Esophagus muscularis mucosa (tissue), 4 donors: ENCODE data around the gene TAF11L14. TPM values are rescaled to one million over a fixed set of nuclear protein-coding genes. Genes with fewer than 3 reads are reported as not detected.

Source experiments
- DNase-seq: peaks from one replicate; pipeline ENCODE4 v3.0.0-alpha.2; 2017; ENCODE audit errors: extremely low spot score
- H3K27ac ChIP-seq, 4 donors: fragments of 200-600 bp; sonication (generic); replicated peaks in 1 of 4; 1 replicate in 3 of 4; 2 replicates in 1 of 4; pipeline ENCODE4 v1.5.1; 2016 to 2019; ENCODE audit warnings: mild to moderate bottlenecking in 1 of 4
- H3K27me3 ChIP-seq, 4 donors: fragments of 200-600 bp; sonication (generic); one replicate each; pipeline versions ENCODE4 v1.5.1 to v1.6.0; 2016 to 2019
- H3K36me3 ChIP-seq, 4 donors: fragments of 200-600 bp; sonication (generic); one replicate each; pipeline ENCODE4 v1.5.1; 2016 to 2019
- H3K4me1 ChIP-seq, 4 donors: fragments of 200-600 bp; sonication (generic); one replicate each; pipeline ENCODE4 v1.5.1; 2016 to 2019
- H3K4me3 ChIP-seq, 4 donors: fragments of 200-600 bp; sonication (generic); 1 replicate in 2 of 4; 2 replicates in 2 of 4; pipeline ENCODE4 v1.5.1; 2016 to 2019; ENCODE audit warnings: mild to moderate bottlenecking in 4 of 4, moderate library complexity in 1 of 4
- H3K9me3 ChIP-seq, 4 donors: fragments of 200-600 bp; sonication (generic); 1 replicate in 3 of 4; 2 replicates in 1 of 4; pipeline ENCODE4 v1.5.1; 2016 to 2019
- EP300 ChIP-seq: sonication (generic); formaldehyde crosslinking; IDR thresholded peaks from one replicate; pipeline ENCODE4 v1.6.1; 2017; ENCODE audit warnings: antibody characterized with exemption
- POLR2A ChIP-seq: fragments of 450-650 bp; IDR thresholded peaks from one replicate; pipeline ENCODE4 v1.6.1; 2017; ENCODE audit warnings: antibody characterized with exemption, moderate library complexity, mild to moderate bottlenecking, low read depth
- POLR2AphosphoS5 ChIP-seq, 2 donors: sonication (generic); formaldehyde crosslinking; IDR thresholded peaks; one replicate each; pipeline ENCODE4 v1.6.1; 2017; ENCODE audit warnings: antibody characterized with exemption in 2 of 2
- WGBS: methylation state at CpG from one replicate; pipeline ENCODE4 v1.1.5; 2018; 5-methylcytosine and 5-hydroxymethylcytosine counted together
- intact Hi-C: fragments of 100-400 bp; cut with DNase I; formaldehyde crosslinking; loops from one replicate; pipeline ENCODE4 v1.15.1; 2023
- total RNA-seq, 4 donors: library from RNA; depleted of rRNA; stranded (reverse); fragments of >200 nt; gene quantifications; one replicate each; pipeline versions ENCODE4 v1.1.0 to v1.2.1, GENCODE V29; 2016
- TF ChIP-seq, protein P1 (sequence below), 3 experiments: fragments of 200-600 bp in 2 of 3; fragments of 450-650 bp in 1 of 3; sonication (generic) in 2 of 3; IDR thresholded peaks; one replicate each; pipeline ENCODE4 v1.5.1; 2017 to 2019; ENCODE audit warnings: antibody characterized with exemption in 3 of 3, mild to moderate bottlenecking in 2 of 3, moderate library complexity in 1 of 3

The TAF11L14 gene
- total RNA-seq, 4 donors from 2014 or later: not detected

DNA sequence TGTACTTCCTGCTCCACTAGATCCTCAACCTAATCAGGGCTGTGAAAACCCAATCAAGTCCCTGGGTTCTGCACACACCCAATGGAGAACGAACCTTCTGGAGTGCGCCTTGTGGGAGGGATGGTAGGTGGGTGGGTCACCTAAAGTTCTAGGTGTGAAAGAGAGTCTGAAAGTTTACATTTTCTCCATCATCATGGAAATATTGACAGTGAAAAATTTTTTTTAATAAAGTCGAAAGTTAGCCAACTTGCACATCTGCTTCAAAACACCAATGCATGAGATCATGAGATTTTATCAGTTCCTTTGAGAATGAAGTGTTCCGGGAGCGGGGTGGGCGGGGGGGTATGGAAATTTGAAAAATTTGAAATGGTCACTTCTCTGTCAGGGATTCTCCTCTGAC, 21.7 kb downstream of the TAF11L14 start:
- 70% methylated on average over 6 of the region's 6 CpGs for WGBS
- no peaks in the 10 kb centered on the region for H3K9me3 ChIP-seq
- no peaks in the 10 kb centered on the region for H3K4me1 ChIP-seq
- H3K27me3 ChIP-seq: no peaks in the 10 kb centered on the region
- no peak overlapping the region for H3K27ac ChIP-seq
- no peaks in the 10 kb centered on the region for H3K36me3 ChIP-seq
- no peak overlapping the region for H3K4me3 ChIP-seq
- intact Hi-C loops: no loop called here
- TF ChIP-seq POLR2A (no peak), EP300 (no peak), POLR2AphosphoS5 (IDR thresholded peaks at IDR 0.05) (no peak)
- TF ChIP-seq, protein P1, sequence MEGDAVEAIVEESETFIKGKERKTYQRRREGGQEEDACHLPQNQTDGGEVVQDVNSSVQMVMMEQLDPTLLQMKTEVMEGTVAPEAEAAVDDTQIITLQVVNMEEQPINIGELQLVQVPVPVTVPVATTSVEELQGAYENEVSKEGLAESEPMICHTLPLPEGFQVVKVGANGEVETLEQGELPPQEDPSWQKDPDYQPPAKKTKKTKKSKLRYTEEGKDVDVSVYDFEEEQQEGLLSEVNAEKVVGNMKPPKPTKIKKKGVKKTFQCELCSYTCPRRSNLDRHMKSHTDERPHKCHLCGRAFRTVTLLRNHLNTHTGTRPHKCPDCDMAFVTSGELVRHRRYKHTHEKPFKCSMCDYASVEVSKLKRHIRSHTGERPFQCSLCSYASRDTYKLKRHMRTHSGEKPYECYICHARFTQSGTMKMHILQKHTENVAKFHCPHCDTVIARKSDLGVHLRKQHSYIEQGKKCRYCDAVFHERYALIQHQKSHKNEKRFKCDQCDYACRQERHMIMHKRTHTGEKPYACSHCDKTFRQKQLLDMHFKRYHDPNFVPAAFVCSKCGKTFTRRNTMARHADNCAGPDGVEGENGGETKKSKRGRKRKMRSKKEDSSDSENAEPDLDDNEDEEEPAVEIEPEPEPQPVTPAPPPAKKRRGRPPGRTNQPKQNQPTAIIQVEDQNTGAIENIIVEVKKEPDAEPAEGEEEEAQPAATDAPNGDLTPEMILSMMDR (IDR thresholded peaks at IDR 0.05): no peak
- DNase-seq: no peak

DNA sequence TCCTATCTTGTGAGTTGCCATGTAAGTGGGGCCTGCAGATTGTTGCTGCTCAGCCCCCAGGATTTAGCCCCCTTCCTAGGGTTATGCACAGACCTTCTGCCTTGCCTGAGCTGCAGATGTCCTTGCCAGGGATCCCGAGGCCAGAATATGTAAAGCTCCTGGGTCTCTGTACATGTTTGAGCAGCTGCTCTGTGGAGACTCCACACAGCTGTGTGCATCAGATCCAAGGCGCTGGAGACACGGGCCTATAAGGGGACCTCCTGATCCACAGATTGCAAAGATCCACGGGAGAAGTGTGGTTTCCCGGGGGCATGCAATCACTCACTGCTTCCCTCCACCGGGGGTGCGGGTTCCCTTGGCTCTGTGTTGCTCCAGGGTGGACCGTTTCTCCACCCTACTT, 28.9 kb downstream of the TAF11L14 start:
- Histone ChIP-seq H3K27me3 (no peaks in the 10 kb centered on the region), H3K36me3 (no peaks in the 10 kb centered on the region), H3K9me3 (no peaks in the 10 kb centered on the region), H3K4me3 (no peak overlapping the region), H3K4me1 (no peaks in the 10 kb centered on the region), H3K27ac (no peak overlapping the region)
- intact Hi-C loops: no loop called here
- TF ChIP-seq EP300: no peak
- 88% methylated on average over 5 of the region's 8 CpGs for WGBS
- DNase-seq: no peak

DNA sequence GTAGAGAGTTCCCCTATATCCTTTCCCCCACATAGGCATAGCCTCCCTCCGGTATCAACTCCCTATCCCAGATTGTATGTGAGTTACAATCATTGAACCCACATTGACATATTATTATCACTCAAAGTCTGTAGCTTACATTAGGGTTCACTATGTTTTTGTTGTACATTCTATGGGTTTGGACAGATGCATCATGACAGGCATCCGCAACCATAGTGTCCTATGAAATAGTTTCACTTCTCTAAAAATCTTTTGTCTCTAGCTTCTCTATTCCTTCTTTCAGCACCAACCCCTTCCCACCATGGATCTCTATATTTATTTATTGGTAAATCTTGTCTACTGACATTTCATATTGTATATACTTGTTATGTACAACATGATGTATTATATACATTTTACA, 31.6 kb downstream of the TAF11L14 start:
- no peaks in the 10 kb centered on the region for H3K36me3 ChIP-seq

DNA sequence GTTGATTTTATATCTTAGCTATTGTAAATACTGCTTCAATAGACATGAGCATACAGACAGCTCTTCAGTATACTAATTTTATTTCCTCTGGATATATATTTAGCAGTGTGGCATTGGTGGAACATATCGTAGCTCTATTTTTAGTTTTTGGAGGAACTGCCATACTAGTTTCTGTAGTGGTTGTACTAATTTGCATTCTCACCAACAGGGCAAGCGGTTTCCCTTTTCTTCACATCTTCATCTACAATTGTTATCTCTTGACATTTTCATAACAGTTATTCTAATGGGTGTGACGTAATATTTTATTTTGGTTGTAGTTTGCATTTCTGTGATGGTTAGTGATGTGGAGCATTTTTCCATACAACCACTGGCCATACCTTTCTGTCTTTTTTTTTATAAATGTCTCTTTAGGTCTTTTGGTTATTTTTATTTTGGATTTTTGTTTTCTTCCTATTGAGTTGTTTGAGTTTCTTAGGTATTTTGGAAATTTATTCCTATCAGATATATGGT, 32.5 kb downstream of the TAF11L14 start:
- WGBS: 82% methylated on average over 3 of the region's 3 CpGs
- TF ChIP-seq, protein P1 (IDR thresholded peaks at IDR 0.05): no peak
- TF ChIP-seq EP300: no peak
- no peak for TF ChIP-seq POLR2AphosphoS5 (IDR thresholded peaks at IDR 0.05)
- no peak for TF ChIP-seq POLR2A

More for the DNA sequence above, 31.6 kb downstream of the TAF11L14 start:
- H3K9me3 ChIP-seq: no peaks in the 10 kb centered on the region
- DNase-seq: no peak
- H3K27ac ChIP-seq: no peak overlapping the region
- TF ChIP-seq POLR2A (no peak), EP300 (no peak), POLR2AphosphoS5 (IDR thresholded peaks at IDR 0.05) (no peak)
- TF ChIP-seq, protein P1 (IDR thresholded peaks at IDR 0.05): no peak
- no peak overlapping the region for H3K4me3 ChIP-seq
- intact Hi-C loops: no loop called here
- H3K4me1 ChIP-seq: no peaks in the 10 kb centered on the region
- 77% methylated on average over 2 of the region's 2 CpGs for WGBS
- H3K27me3 ChIP-seq: no peaks in the 10 kb centered on the region

DNA sequence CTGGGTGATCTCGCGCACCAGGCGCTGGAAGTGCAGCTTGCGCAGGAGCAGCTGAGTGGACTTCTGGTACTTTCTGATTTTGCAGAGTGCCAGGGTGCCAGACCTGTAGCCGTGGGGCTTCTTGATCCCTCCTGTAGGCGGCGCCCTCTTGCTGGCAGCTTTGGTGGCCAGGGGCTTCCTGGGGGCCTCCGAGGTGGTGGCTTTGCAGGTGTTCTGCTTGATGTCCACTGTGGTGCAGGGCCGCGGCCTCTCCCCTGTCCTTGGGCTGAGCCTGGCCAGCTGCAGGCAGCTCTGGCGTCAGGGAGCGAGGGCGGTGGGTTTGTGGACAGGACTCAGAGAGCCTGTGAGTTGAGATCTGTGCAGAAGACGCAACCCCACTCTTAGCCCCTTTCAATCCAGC, 36.1 kb downstream of the TAF11L14 start:
- DNase-seq: no peak
- intact Hi-C loops: no loop called here
- H3K4me3 ChIP-seq: no peak overlapping the region
- H3K36me3 ChIP-seq: no peaks in the 10 kb centered on the region
- H3K27me3 ChIP-seq: no peaks in the 10 kb centered on the region
- no peak for TF ChIP-seq POLR2A
- TF ChIP-seq POLR2AphosphoS5 (IDR thresholded peaks at IDR 0.05): no peak
- no peak for TF ChIP-seq EP300
- TF ChIP-seq, protein P1 (IDR thresholded peaks at IDR 0.05): no peak
- no peaks in the 10 kb centered on the region for H3K4me1 ChIP-seq
- no peak overlapping the region for H3K27ac ChIP-seq
- WGBS: no CpG with 5 or more reads among the region's 14 CpGs
- no peaks in the 10 kb centered on the region for H3K9me3 ChIP-seq

More for the DNA sequence above, 32.5 kb downstream of the TAF11L14 start:
- Histone ChIP-seq H3K27ac (no peak overlapping the region), H3K36me3 (no peaks in the 10 kb centered on the region), H3K27me3 (no peaks in the 10 kb centered on the region), H3K4me1 (no peaks in the 10 kb centered on the region), H3K9me3 (no peaks in the 10 kb centered on the region), H3K4me3 (no peak overlapping the region)
- intact Hi-C loops: no loop called here
- no peak for DNase-seq
